DND-41 (cell line): ENCODE measurements around the gene PPP1R1C.

Source experiments
- ATAC-seq: fragments of 200-7000 bp; cut with Tn5 transposase; 3 replicates; pipeline ENCODE4 v1.9.1; 2021; ENCODE audit warnings: low read depth; ENCODE audit not compliant: insufficient read depth
- DNase-seq: peaks from one replicate; pipeline ENCODE4 v3.0.0-alpha.2; 2020
- H2AFZ ChIP-seq: 2 replicates; pipeline ENCODE4 v1.6.0; 2012; ENCODE audit warnings: low read depth, low read length
- H3K27ac ChIP-seq: 2 replicates; pipeline ENCODE4 v1.5.1; 2012; ENCODE audit warnings: low read length, inconsistent platforms
- H3K27me3 ChIP-seq: fragments of 200-600 bp; sonication (generic); 2 replicates; pipeline ENCODE4 v1.6.0; 2012; ENCODE audit warnings: low read length, mild to moderate bottlenecking, inconsistent platforms; ENCODE audit not compliant: insufficient read depth, poor library complexity
- H3K36me3 ChIP-seq: 2 replicates; pipeline ENCODE4 v1.5.1; 2012; ENCODE audit warnings: low read length, inconsistent platforms; ENCODE audit not compliant: insufficient read depth
- H3K4me1 ChIP-seq: 2 replicates; pipeline ENCODE4 v1.5.1; 2012; ENCODE audit warnings: mild to moderate bottlenecking, low read length; ENCODE audit not compliant: insufficient read depth
- H3K4me2 ChIP-seq: 2 replicates; pipeline ENCODE4 v1.6.0; 2012; ENCODE audit warnings: mild to moderate bottlenecking, moderate library complexity, low read length, inconsistent platforms; ENCODE audit not compliant: insufficient read depth
- H3K4me3 ChIP-seq, 2 experiments: fragments of 200-600 bp in 1 of 2; shearing (Covaris generic) in 1 of 2; 2 replicates each; pipeline ENCODE4 v1.5.1; 2012 to 2016; ENCODE audit warnings: inconsistent platforms in 2 of 2, low read length in 2 of 2, mild to moderate bottlenecking in 2 of 2, low read depth in 1 of 2, moderate library complexity in 1 of 2
- H3K79me2 ChIP-seq: 2 replicates; pipeline ENCODE4 v1.6.0; 2012; ENCODE audit warnings: low read length, inconsistent platforms; ENCODE audit not compliant: insufficient read depth
- H3K9ac ChIP-seq: 2 replicates; pipeline ENCODE4 v1.6.0; 2012; ENCODE audit warnings: low read depth, mild to moderate bottlenecking, inconsistent platforms, low read length, moderate library complexity
- H3K9me3 ChIP-seq: 2 replicates; pipeline ENCODE4 v1.5.1; 2012; ENCODE audit warnings: low read length, moderate library complexity, mild to moderate bottlenecking, inconsistent platforms; ENCODE audit not compliant: insufficient read depth, severe bottlenecking
- H4K20me1 ChIP-seq: 2 replicates; pipeline ENCODE4 v1.6.0; 2012; ENCODE audit warnings: low read length; ENCODE audit not compliant: insufficient read depth
- CTCF ChIP-seq: IDR thresholded peaks from 2 replicates; pipeline ENCODE4 v1.5.1; 2012; ENCODE audit warnings: borderline replicate concordance, low read length, moderate library complexity, mild to moderate bottlenecking; ENCODE audit not compliant: poor library complexity, severe bottlenecking; ENCODE audit errors: extremely low read depth
- EZH2 ChIP-seq: IDR thresholded peaks from 3 replicates; pipeline ENCODE4 v1.6.1; 2012; ENCODE audit warnings: borderline replicate concordance, low read depth, mild to moderate bottlenecking, moderate library complexity, low read length, inconsistent platforms; ENCODE audit not compliant: severe bottlenecking

PPP1R1C gene

GRCh38 chr2:181944164-181944913 lies 41.3 kb upstream of the PPP1R1C start:
- Histone ChIP-seq H2AFZ (peak overlapping the region; percentile 46; the same call in 1 of the 2 replicates), H3K27me3 (no peaks in the 10 kb centered on the region), H3K4me3 (no peak overlapping the region), H3K4me2 (peak overlapping the region; percentile 3; the same call in 1 of the 2 replicates), H3K4me1 (peaks cover 15% of the 10 kb centered on the region), H3K9me3 (no peaks in the 10 kb centered on the region), H3K36me3 (no peaks in the 10 kb centered on the region), H3K27ac (peak overlapping the region; percentile 49), H4K20me1 (no peaks in the 10 kb centered on the region), H3K9ac (no peak overlapping the region), H3K79me2 (no peaks in the 10 kb centered on the region)
- TF ChIP-seq EZH2 (no peak), CTCF (no peak)
- peak; percentile 88 for ATAC-seq
- peak; percentile 11 for DNase-seq

DNA sequence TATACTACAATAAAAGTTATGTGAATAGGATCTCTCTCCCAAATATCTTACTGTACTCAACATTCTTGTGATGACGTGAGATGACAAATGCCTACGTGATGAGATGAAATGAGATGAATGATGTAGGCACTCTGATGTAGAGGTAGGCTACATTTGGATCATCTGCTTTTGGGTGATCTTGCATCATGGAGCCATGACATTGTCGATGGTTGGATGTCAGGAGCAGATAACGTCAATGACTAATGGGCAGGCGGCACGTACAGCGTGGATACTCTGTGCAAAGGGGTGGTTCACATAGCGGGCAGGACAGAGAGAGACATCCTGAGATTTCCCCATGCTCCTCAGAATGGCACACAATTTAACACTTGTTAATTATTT lies 40.8 kb upstream of the PPP1R1C start:
- Histone ChIP-seq H3K4me3 (no peak overlapping the region), H3K9ac (no peak overlapping the region), H3K79me2 (no peaks in the 10 kb centered on the region), H3K27ac (no peak overlapping the region), H4K20me1 (no peaks in the 10 kb centered on the region), H2AFZ (no peak overlapping the region), H3K4me1 (peaks cover 15% of the 10 kb centered on the region), H3K27me3 (no peaks in the 10 kb centered on the region), H3K36me3 (no peaks in the 10 kb centered on the region), H3K9me3 (no peaks in the 10 kb centered on the region), H3K4me2 (no peak overlapping the region)
- DNase-seq (no peak), ATAC-seq (no peak)
- TF ChIP-seq CTCF: no peak
- TF ChIP-seq EZH2: no peak

DNA sequence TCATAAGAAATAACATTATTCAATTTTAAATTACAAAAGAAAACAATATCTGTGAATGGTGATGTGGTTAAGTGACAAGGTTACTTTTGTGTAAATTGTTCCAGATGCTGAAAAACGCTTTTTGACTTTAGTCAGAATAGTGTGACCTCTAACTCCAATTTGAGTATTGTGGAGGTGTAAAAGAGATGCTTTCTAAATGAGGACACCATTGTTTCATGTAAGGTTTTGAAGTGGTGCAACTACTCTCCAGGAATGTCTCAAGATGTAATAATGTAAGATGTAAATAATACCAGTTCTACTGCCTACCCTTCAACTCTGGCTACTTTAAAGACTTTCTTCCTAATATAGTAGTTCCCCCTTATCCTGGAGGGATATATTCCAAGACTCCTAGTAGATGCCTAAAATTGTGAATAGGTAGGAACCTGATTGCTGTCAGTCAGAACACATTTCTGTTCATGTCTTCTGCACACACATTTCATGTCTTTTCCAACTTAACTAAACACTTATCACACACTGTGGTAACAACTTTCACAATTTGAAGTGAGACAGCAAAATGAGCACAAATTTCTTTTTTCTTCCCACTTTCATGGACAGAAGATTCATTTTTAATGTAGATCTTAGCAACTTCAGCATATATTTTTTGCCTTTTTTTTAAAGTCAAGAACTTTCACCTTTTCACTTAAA lies 39.1 kb upstream of the PPP1R1C start:
- no peak for ATAC-seq
- Histone ChIP-seq H3K36me3 (no peaks in the 10 kb centered on the region), H4K20me1 (no peaks in the 10 kb centered on the region), H3K9ac (no peak overlapping the region), H3K4me3 (no peak overlapping the region), H3K79me2 (no peaks in the 10 kb centered on the region), H3K4me2 (no peak overlapping the region), H3K9me3 (no peaks in the 10 kb centered on the region), H3K4me1 (peaks cover 15% of the 10 kb centered on the region), H3K27me3 (no peaks in the 10 kb centered on the region), H2AFZ (no peak overlapping the region), H3K27ac (no peak overlapping the region)
- no peak for TF ChIP-seq EZH2
- TF ChIP-seq CTCF: no peak
- no peak for DNase-seq

DNA sequence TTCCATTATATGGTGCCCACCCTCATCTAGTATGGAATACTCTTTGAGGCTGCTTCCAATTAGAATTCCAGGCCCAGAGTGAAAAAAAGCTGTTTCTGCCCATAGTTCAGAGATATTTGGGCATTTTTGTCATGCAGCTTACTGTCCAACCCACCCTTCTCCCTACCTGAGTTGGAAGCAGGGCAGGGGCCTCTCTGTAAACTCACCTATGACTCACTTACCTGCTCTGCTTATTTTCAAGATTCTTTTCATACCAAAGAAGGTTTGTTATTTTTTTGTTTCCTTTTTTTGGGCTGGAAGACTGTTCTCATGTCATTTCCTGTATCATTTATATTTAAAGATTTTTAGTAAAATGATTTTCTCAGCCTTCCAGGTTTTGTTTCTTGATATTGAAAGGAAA lies 38.4 kb upstream of the PPP1R1C start:
- TF ChIP-seq CTCF (no peak), EZH2 (no peak)
- Histone ChIP-seq H3K27me3 (no peaks in the 10 kb centered on the region), H3K9me3 (no peaks in the 10 kb centered on the region), H3K4me1 (peaks cover 15% of the 10 kb centered on the region), H3K4me3 (no peak overlapping the region), H3K4me2 (no peak overlapping the region), H4K20me1 (no peaks in the 10 kb centered on the region), H3K27ac (no peak overlapping the region), H2AFZ (no peak overlapping the region), H3K36me3 (no peaks in the 10 kb centered on the region), H3K9ac (no peak overlapping the region), H3K79me2 (no peaks in the 10 kb centered on the region)
- no peak for DNase-seq
- no peak for ATAC-seq
